Forelimb muscle (tissue), 1 donor: ENCODE measurements around the gene SRM. TPM values are rescaled to one million over a fixed set of nuclear protein-coding genes. Genes with fewer than 3 reads are reported as not detected.
"Not testable (repeated sequence)": the region's sequence is repeated elsewhere in the genome, so short reads cannot be mapped to it uniquely, and the experiment has no call there.

Experiments
- DNase-seq: peaks from one replicate; pipeline ENCODE4 v3.0.0-alpha.2; 2013; ENCODE audit warnings: low read depth
- polyA plus RNA-seq: library from polyadenylated mRNA; unstranded; fragments of 120-200 nt; gene quantifications from one replicate; pipeline ENCODE4 v1.2.1, GENCODE V29; 2013; ENCODE audit not compliant: insufficient read length

Gene SRM
- 64.5 TPM for polyA plus RNA-seq

GRCh38 chr1:11059968-11060830 lies at the start of gene SRM:
TSS of gene SRM (minus strand) at chr1:11060018. CDS start at chr1:11059943, 75 bp downstream.
- peak; percentile 79 for DNase-seq

GRCh38 chr1:11109047-11109760 lies 49.4 kb upstream of the SRM start:
- no peak for DNase-seq

DNA sequence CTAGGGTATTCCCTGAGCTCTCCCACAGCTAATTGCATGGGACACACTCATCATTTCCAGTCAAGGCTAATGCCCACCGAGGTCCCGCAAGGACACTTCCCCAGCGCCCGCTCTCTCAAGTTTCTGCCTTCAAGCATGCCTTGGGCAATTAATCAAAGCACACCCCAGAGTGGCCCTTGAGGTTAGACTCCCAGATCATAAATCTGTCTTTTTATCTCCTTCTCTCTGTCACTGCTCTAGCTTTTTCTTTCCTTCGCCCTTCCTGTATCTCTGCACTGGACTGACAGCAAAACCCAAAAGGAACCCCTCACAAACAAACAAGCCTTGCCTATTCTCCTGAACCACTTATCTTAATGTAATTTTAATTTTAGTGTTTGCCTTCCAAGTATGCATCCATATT lies 47.8 kb upstream of the SRM start:
- no peak for DNase-seq

DNA sequence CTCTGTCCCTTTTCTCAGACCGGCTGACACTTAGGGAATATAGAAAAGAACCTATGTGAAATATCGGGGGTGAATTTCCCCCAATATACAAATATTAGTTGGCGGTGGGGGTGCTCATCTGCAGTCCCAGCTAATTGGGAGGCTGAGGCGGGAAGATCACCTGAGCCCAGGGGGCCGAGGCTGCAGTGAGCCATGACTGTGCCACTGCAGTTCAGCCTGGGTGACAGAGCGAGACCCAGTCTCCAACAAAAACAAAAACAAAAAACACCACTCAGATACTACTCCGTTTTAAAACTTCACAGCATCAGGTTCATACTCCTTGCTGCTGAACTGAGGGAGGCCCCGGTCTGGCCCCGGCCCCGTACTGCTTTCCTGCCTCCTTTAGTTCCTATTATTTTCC lies 45.8 kb upstream of the SRM start:
- no peak for DNase-seq

GRCh38 chr1:11101347-11101746 lies 41.5 kb upstream of the SRM start:
- no peak for DNase-seq

- not testable (repeated sequence) for DNase-seq
These were observed 41.0 kb upstream of the SRM start for GRCh38 chr1:11100806-11101205.

DNA sequence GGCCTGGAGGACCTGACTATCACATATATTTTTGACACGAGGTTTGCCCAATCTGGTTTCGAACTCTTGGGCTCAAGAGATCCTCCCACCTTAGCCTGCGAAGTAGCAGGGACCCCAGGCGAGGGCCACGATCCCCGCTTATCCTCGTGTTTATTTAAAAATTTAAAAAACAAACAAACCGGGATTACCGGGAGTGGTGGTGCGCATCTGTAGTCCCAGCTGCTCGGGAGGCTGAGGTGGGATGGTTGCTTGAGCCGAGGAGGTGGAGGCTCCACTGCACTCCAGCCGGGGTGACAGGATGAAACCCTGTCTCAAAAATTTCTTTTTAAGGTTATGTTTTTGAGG lies 40.3 kb upstream of the SRM start:
- no peak for DNase-seq

- DNase-seq = peak; percentile 58
These were observed 39.7 kb upstream of the SRM start, which contains the start of gene EXOSC10 for GRCh38 chr1:11099310-11100148. TSS of gene EXOSC10 (minus strand) at chr1:11099869. CDS start at chr1:11099831, 38 bp downstream.

DNA sequence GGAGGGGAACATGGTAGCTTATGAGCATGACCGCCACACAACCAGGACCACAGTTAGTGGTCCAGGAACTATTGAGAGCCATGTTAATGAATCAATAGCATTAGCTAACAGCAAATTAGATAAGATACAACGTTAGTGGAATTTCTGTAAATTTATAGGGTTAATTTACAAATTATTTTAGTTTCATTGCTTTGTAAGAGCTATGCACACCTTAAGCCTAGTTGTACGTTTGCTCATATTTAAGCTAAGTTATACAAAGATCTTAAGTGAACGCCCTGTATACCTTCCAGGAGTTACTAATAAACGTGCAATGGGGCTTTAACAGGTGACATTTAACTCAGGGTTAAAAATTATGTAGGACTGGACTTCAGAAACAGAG lies 39.1 kb upstream of the SRM start:
- DNase-seq = no peak

GRCh38 chr1:11083784-11084183 lies 24.0 kb upstream of the SRM start:
- DNase-seq = not testable (repeated sequence)

DNA sequence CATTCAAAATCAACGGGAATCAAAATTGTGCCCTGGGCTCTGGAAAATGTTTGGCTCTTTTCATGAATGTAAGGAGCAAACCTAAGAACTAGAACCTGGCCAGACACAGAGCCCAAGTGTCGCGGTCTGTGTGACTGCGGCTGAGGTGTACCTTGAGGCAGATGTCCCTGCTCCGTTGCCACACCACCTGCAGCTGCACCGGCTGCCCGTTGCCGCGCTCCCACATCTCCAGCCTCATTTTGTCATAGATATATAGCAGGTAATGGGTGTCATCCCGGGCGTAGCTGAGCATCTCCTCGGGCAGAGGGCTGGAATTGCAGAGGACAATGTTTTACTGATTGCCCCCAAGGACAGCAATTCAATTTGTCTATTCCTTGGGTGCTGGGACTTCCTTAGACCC lies 21.1 kb upstream of the SRM start:
- no peak for DNase-seq

DNA sequence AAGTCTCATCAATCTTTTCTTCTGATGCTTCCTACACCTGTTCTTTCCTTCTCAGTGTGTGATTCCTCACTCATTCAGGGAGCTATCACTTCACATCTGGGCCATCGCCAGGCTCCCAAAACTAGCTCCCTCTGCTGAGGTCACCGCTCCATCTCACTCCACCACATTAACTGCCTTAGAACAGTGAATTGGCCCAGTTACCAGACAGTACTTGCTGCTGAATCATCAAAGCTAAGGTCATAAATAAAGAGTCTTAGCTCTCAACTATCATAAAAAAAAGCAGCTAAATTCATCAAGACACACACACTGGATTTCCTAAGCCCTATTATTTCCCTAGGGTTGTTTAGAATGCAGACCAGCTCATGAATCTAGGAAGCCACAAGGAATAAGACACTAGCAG lies 18.8 kb upstream of the SRM start:
- DNase-seq = no peak

DNA sequence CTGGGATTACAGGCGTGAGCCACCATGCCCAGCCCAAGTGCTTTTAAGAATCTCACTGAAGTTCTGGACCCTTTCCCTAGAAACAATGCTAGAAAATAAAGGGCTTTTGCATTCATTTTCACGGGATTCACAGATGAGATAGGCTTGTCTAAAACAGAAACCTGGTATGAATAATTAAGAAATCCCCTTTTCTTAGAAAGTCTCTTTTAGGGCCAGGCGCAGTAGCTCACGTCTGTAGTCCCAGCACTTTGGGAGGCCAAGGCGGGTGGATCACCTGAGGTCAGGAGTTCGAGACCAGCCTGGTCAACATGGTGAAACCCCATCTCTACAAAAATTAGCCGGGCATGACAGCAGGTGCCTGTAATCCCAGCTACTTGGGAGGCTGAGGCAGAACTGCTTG lies 13.6 kb upstream of the SRM start:
- not testable (repeated sequence) for DNase-seq

DNA sequence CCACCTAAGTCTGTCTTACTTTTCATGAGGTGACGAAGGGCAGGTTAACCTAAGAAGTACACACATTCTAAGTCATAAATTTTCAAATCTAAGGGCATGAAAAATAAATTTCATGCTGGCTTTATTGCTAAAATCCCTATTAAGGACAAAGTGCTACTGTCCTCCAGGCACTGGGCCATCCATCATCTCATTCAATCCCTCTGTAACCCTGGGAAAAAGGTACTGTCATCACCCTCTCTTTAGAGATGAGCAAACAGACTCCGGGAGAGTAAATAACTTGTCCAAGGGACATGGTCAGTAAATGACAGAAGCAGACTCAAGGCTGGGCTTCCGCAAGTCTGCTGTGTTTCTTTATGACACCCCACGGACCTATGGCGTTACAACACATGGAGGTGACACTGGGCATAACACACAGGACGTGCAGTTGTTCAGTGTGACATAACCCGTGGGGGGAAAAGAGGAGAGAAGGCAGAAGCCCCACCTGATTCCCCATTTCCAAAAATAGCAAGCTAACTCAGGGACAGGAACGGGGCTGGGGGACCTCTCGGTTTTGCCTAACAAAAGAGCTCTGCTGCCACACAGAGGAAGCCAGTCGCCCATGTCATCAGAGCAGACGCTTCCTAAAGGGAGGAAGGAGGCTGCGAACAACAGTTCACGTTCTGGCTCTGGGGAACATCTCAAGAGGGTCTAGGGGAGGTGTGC lies 12.5 kb upstream of the SRM start:
- no peak for DNase-seq

DNA sequence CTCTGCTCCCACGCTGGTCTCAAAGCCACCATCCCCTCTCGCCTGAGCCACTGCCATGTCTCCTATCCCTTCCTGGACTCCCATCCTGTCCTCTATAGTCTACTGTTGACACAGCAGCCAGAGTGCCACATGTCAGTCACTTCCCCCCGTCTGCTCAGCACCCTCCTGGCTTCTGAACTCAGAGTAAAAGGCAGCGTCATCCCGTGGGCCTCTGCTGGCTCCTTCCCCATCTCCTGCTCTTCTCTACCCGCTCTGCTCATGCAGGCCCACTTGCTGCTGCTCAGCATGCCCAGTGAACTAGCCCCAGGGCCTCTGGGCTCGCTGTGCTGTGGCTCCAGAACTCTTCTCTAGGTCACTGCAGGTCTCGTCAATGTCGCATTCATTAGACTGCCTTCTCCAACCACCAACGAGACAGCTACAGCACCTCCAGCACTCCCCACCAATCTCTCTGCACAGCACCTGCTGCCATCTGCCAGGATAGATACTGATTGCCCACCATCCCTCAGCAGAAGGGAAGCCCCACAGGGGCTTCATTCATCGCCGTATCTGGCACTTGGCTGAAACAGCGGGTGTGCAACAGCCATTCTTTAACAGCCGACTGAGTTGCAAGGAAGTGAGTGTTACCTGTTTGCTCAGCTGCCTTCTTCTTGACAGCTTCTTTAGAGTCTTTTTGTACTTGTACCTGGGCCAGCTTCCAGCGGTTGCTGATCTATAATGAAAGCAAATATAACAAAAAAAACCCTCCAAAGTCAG lies 11.8 kb upstream of the SRM start:
- no peak for DNase-seq

GRCh38 chr1:11070876-11071275 lies 11.1 kb upstream of the SRM start:
- DNase-seq = no peak

DNA sequence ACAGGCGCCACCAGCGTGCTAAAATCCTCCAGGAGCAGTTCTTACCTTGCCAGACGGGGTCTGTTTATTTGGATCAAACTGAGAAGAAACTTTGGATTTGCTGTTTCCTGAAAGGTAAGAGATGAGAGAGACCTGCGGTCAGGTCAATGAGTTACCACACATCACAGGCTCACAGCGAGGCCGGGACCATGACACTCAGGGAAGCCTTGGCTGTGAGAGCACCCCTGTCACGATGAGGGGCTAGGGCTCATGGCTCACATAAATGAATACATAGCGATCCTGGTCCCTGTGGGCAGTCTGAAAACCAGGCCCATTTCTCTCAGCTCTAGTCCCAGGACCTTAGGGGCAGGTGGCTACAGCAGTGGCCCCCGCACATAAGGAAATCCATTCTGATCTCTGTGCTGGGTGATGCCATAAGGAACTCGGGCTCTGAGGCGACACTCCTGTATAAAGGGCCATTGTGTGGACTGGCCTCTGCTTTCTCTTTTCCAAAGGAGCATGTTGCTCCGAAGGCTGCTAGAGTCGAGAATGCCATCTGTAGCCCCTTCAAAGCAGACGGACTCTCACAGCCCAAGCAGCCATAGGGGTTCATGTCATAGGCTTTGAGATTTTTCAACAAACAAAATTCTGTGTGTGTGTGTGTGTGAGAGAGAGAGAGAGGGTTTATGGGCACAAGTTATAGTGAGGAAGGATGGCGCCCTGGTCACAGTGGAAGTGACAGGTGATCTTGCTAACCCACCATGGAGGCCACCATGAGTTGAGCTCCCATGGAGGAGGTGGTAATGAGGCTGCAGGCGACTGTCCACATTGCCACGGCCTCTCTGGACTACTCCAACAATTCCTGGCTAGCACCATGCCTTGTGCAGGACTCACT lies 9.0 kb upstream of the SRM start:
- no peak for DNase-seq

GRCh38 chr1:11067716-11068599 lies 8.1 kb upstream of the SRM start:
- DNase-seq = no peak

GRCh38 chr1:11065796-11066195 lies 6.0 kb upstream of the SRM start:
- DNase-seq = no peak
